ENCODE measurements around the gene AADAT.

AADAT gene

DNA sequence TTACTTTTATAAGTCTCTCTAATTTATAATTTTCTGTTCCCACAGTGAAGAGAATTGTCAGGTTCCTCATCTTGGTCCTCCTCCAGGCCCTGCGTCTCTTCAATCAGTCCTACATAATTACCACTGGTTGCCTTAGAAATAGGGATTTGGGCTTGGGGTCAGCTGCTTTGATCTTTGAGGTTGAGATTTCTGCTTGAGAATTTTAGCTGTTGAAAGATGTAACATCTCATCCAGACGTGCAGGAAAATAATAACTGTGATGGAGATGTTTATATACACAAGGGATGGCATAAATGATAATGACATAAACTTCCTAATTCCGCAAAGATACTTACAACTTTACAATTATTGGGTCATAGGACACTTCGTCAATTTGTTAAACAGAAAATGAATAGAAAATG lies 30.3 kb downstream of the AADAT start:
- Histone ChIP-seq H3K4me3 (IDR thresholded peaks at IDR 0.05; ENCODE audit: insufficient read depth, low read depth, low read length) (no peak overlapping the region), H4K20me1 (ENCODE audit: insufficient read depth) (no peaks in the 10 kb centered on the region), H3K27me3 (ENCODE audit: insufficient read depth, low read depth) (no peaks in the 10 kb centered on the region), H3K4me1 (ENCODE audit: low read depth, poor library complexity, severe bottlenecking) (no peaks in the 10 kb centered on the region), H3K4me2 (no peak overlapping the region), H3K79me2 (ENCODE audit: insufficient read depth, low read depth) (no peaks in the 10 kb centered on the region), H2AFZ (ENCODE audit: low read depth) (no peak overlapping the region), H3K27ac (no peak overlapping the region), H3K9ac (no peak overlapping the region), H3K36me3 (ENCODE audit: insufficient read depth) (no peaks in the 10 kb centered on the region)
- no peak for TF ChIP-seq CTCF (conservative IDR thresholded peaks at IDR 0.05; ENCODE audit: low read depth, low read length)

- Histone ChIP-seq H3K27ac (no peak overlapping the region), H3K36me3 (ENCODE audit: insufficient read depth) (no peaks in the 10 kb centered on the region), H3K79me2 (ENCODE audit: insufficient read depth, low read depth) (no peaks in the 10 kb centered on the region), H3K27me3 (ENCODE audit: insufficient read depth, low read depth) (no peaks in the 10 kb centered on the region), H3K9ac (no peak overlapping the region), H3K4me1 (ENCODE audit: low read depth, poor library complexity, severe bottlenecking) (no peaks in the 10 kb centered on the region), H3K4me3 (IDR thresholded peaks at IDR 0.05; ENCODE audit: insufficient read depth, low read depth, low read length) (no peak overlapping the region), H4K20me1 (ENCODE audit: insufficient read depth) (no peaks in the 10 kb centered on the region), H2AFZ (ENCODE audit: low read depth) (no peak overlapping the region), H3K4me2 (no peak overlapping the region)
- no peak for TF ChIP-seq CTCF (conservative IDR thresholded peaks at IDR 0.05; ENCODE audit: low read depth, low read length)
Observed at GRCh38 chr4:170058826-170059225, 30.9 kb downstream of the AADAT start.

DNA sequence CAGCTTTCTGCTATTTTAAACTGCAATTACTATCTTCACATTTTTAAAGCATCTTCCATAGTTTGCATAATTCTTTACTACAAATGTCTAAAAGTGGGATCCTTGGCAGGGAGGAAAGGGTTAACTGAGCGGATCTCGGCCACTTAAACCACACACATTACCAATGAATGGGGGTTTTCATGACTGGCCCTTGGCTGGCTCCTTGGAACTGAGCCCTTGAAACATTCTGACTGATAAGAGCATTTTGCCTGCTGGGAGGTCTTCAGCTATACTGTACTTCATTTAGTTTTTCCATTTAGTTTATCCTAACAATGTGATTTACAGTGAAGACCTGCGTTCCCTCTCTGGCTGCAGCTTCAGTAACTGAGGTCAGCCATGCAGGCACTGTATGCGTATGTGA lies 31.9 kb downstream of the AADAT start:
- H3K36me3 ChIP-seq (ENCODE audit: insufficient read depth): no peaks in the 10 kb centered on the region
- no peak overlapping the region for H2AFZ ChIP-seq (ENCODE audit: low read depth)
- H3K4me3 ChIP-seq (IDR thresholded peaks at IDR 0.05; ENCODE audit: insufficient read depth, low read depth, low read length): no peak overlapping the region
- H3K9ac ChIP-seq: no peak overlapping the region
- no peaks in the 10 kb centered on the region for H4K20me1 ChIP-seq (ENCODE audit: insufficient read depth)
- no peak for TF ChIP-seq CTCF (conservative IDR thresholded peaks at IDR 0.05; ENCODE audit: low read depth, low read length)
- no peaks in the 10 kb centered on the region for H3K79me2 ChIP-seq (ENCODE audit: insufficient read depth, low read depth)
- no peak overlapping the region for H3K27ac ChIP-seq
- no peaks in the 10 kb centered on the region for H3K4me1 ChIP-seq (ENCODE audit: low read depth, poor library complexity, severe bottlenecking)
- H3K4me2 ChIP-seq: no peak overlapping the region
- no peaks in the 10 kb centered on the region for H3K27me3 ChIP-seq (ENCODE audit: insufficient read depth, low read depth)

- TF ChIP-seq CTCF (conservative IDR thresholded peaks at IDR 0.05; ENCODE audit: low read depth, low read length): no peak
- H2AFZ ChIP-seq (ENCODE audit: low read depth): no peak overlapping the region
- no peak overlapping the region for H3K4me3 ChIP-seq (IDR thresholded peaks at IDR 0.05; ENCODE audit: insufficient read depth, low read depth, low read length)
- H3K9ac ChIP-seq: no peak overlapping the region
- H3K27me3 ChIP-seq (ENCODE audit: insufficient read depth, low read depth): no peaks in the 10 kb centered on the region
- no peak overlapping the region for H3K27ac ChIP-seq
- H3K4me1 ChIP-seq (ENCODE audit: low read depth, poor library complexity, severe bottlenecking): no peaks in the 10 kb centered on the region
- H3K79me2 ChIP-seq (ENCODE audit: insufficient read depth, low read depth): no peaks in the 10 kb centered on the region
- H4K20me1 ChIP-seq (ENCODE audit: insufficient read depth): no peaks in the 10 kb centered on the region
- H3K4me2 ChIP-seq: no peak overlapping the region
- H3K36me3 ChIP-seq (ENCODE audit: insufficient read depth): no peaks in the 10 kb centered on the region
Observed at GRCh38 chr4:170052919-170053318, 36.8 kb downstream of the AADAT start.

DNA sequence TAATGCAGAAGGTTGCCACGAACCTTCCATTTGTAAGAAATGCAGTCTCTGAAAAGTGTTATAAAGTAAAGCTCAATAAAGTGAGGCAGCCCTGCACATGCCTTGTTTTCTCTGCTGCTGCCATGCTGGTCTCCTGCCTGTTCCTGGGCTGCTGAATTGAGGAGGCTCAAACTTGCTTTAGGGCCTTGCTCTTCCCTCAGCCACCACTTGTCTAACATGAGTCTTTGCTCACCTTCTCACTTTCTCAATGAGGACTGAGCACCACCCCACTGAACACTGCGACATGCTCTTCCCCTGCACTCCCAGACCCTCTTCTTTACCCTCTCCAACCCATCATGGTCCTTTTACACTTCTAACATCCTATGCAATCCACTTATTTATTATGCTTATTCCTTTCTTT lies 38.4 kb downstream of the AADAT start:
- H3K79me2 ChIP-seq (ENCODE audit: insufficient read depth, low read depth): no peaks in the 10 kb centered on the region
- H3K4me2 ChIP-seq: no peak overlapping the region
- no peaks in the 10 kb centered on the region for H3K4me1 ChIP-seq (ENCODE audit: low read depth, poor library complexity, severe bottlenecking)
- H3K4me3 ChIP-seq (IDR thresholded peaks at IDR 0.05; ENCODE audit: insufficient read depth, low read depth, low read length): no peak overlapping the region
- H3K36me3 ChIP-seq (ENCODE audit: insufficient read depth): no peaks in the 10 kb centered on the region
- H3K27ac ChIP-seq: no peak overlapping the region
- H4K20me1 ChIP-seq (ENCODE audit: insufficient read depth): no peaks in the 10 kb centered on the region
- no peak overlapping the region for H2AFZ ChIP-seq (ENCODE audit: low read depth)
- no peaks in the 10 kb centered on the region for H3K27me3 ChIP-seq (ENCODE audit: insufficient read depth, low read depth)
- H3K9ac ChIP-seq: no peak overlapping the region
- TF ChIP-seq CTCF (conservative IDR thresholded peaks at IDR 0.05; ENCODE audit: low read depth, low read length): no peak

Data from KMS-11 (cell line).